A673 (cell line): ENCODE measurements around the gene MCM3AP. TPM values are rescaled to one million over a fixed set of nuclear protein-coding genes. Genes with fewer than 3 reads are reported as not detected.

ENCODE experiments used
- Bru-seq: library from RNA; stranded (reverse); fragments of 400-500 nt; gene quantifications from one replicate; lab custom pipeline; 2021; lab: Mats Ljungman, UMichigan
- BruChase-seq, 2 experiments: library from RNA; stranded (reverse); fragments of 400-500 nt; gene quantifications; one replicate each; lab custom pipeline; 2021; lab: Mats Ljungman, UMichigan
- BruUV-seq: library from RNA; stranded (reverse); fragments of 400-500 nt; replicated peaks from 2 replicates; lab custom pipeline; 2021; lab: Mats Ljungman, UMichigan
- CTCF ChIA-PET: fragments of 300-600 bp; sonication (Branson Sonifier 250); formaldehyde crosslinking; loops from one replicate; lab custom pipeline; 2022; ENCODE audit warnings: antibody characterized with exemption; lab: Charles Lee
- POLR2A ChIA-PET: fragments of 300-600 bp; sonication (Branson Sonifier 250); formaldehyde crosslinking; loops from one replicate; lab custom pipeline; 2022; ENCODE audit warnings: antibody characterized with exemption; ENCODE audit not compliant: low non-redundant PET; lab: Charles Lee
- DNase-seq: peaks from one replicate; pipeline ENCODE4 v3.0.0-alpha.2; 2015; ENCODE audit warnings: low spot score
- H3K27ac ChIP-seq: fragments of 200-600 bp; sonication (generic); 2 replicates; pipeline ENCODE4 v1.5.1; 2016; ENCODE audit warnings: mixed run types, low read depth, mild to moderate bottlenecking, mixed read lengths, antibody characterized with exemption, low read length; ENCODE audit not compliant: poor library complexity, severe bottlenecking
- H3K27me3 ChIP-seq: fragments of 200-600 bp; sonication (generic); replicated peaks from 2 replicates; pipeline ENCODE4 v1.6.1; 2017; ENCODE audit warnings: mixed run types, low read depth, mild to moderate bottlenecking, mixed read lengths, antibody characterized with exemption, low read length; ENCODE audit not compliant: insufficient read depth, poor library complexity
- H3K36me3 ChIP-seq: fragments of 200-600 bp; sonication (generic); 2 replicates; pipeline ENCODE4 v1.6.1; 2016; ENCODE audit warnings: mixed run types, mild to moderate bottlenecking, mixed read lengths, antibody characterized with exemption, low read length; ENCODE audit not compliant: insufficient read depth, poor library complexity, severe bottlenecking
- H3K4me1 ChIP-seq: fragments of 200-600 bp; sonication (generic); 2 replicates; pipeline ENCODE4 v1.6.1; 2017; ENCODE audit warnings: mixed run types, mild to moderate bottlenecking, mixed read lengths, antibody characterized with exemption, low read length; ENCODE audit not compliant: insufficient read depth, poor library complexity, severe bottlenecking
- H3K4me3 ChIP-seq: fragments of 200-600 bp; sonication (generic); 2 replicates; pipeline ENCODE4 v1.5.1; 2016; ENCODE audit warnings: low read depth, mixed run types, mild to moderate bottlenecking, mixed read lengths, low read length; ENCODE audit not compliant: poor library complexity, severe bottlenecking
- H3K9me3 ChIP-seq: fragments of 200-600 bp; sonication (generic); 2 replicates; pipeline ENCODE4 v1.6.1; 2016; ENCODE audit warnings: mixed run types, low read depth, mild to moderate bottlenecking, mixed read lengths, antibody characterized with exemption, low read length; ENCODE audit not compliant: poor library complexity, severe bottlenecking
- CTCF ChIP-seq: fragments of 300-800, 200-600 bp; sonication (generic); conservative IDR thresholded peaks from 2 replicates; pipeline ENCODE4 v1.5.1; 2017; ENCODE audit warnings: low read depth, mild to moderate bottlenecking, antibody characterized with exemption, low read length, moderate library complexity, mixed read lengths
- EZH2 ChIP-seq: fragments of 200-600 bp; sonication (generic); IDR thresholded peaks from 2 replicates; pipeline ENCODE4 v1.6.1; 2017; ENCODE audit warnings: borderline replicate concordance, low read depth, mild to moderate bottlenecking, mixed read lengths, antibody characterized with exemption, low read length; ENCODE audit not compliant: poor library complexity, severe bottlenecking
- intact Hi-C: fragments of 100-400 bp; cut with micrococcal nuclease; formaldehyde crosslinking; loops from one replicate; pipeline ENCODE4 v1.10.0; 2022; ENCODE audit not compliant: unreplicated experiment
- long read RNA-seq: library from polyadenylated mRNA; stranded (forward); transcript quantifications from one replicate; pipeline ENCODE4 v2.0.0, GENCODE V29; 2022
- total RNA-seq: library from RNA; stranded (reverse); gene quantifications from 2 replicates; pipeline ENCODE4 v1.2.3, GENCODE V29; 2021

The MCM3AP gene
- total RNA-seq: 121 and 125 TPM in 2 replicates
- percentile 76 among the genes with signal in this experiment for Bru-seq, nascent RNA
- percentile 86 among the genes with signal in this experiment for BruChase-seq, experiment 1, labeled RNA remaining after a 2-hour chase
- BruChase-seq, experiment 2, labeled RNA remaining after a 6-hour chase: percentile 92 among the genes with signal in this experiment
- long read RNA-seq, full-length matches to known transcripts: 5 of 115 reads
- long read RNA-seq, partial matches to known transcripts: 77 of 115 reads
- long read RNA-seq, other reads (novel, unspliced or antisense): 33 of 115 reads

- CTCF ChIA-PET: interaction anchor here (0.9 kb wide), 1 partner anchor 25 kb away, joined by 5 read pairs; no protein-coding TSS in a partner anchor
- Histone ChIP-seq H3K36me3 (peaks cover 31% of the 10 kb centered on the region), H3K9me3 (no peaks in the 10 kb centered on the region)
Measured at GRCh38 chr21:46285206-46285661, at the start of gene MCM3AP. MCM3AP (minus strand) TSS chr21:46285611; CDS start chr21:46285286, 325 bp downstream.

GRCh38 chr21:46334351-46335140 lies 49.1 kb upstream of the MCM3AP start:
- H3K4me3 ChIP-seq: no peak overlapping the region
- TF ChIP-seq CTCF (no peak), EZH2 (no peak)
- BruUV-seq: no TSS peak
- no peaks in the 10 kb centered on the region for H3K9me3 ChIP-seq
- H3K36me3 ChIP-seq: peaks cover 48% of the 10 kb centered on the region
- no peak for DNase-seq
- no peaks in the 10 kb centered on the region for H3K4me1 ChIP-seq
- ChIA-PET POLR2A (interaction anchor here (0.9 kb wide), 1 partner anchor 156 kb away, joined by 4 read pairs; no protein-coding TSS in a partner anchor), CTCF (no interaction called here)
- no peaks in the 10 kb centered on the region for H3K27me3 ChIP-seq
- no peak overlapping the region for H3K27ac ChIP-seq
- intact Hi-C loops: no loop called here

More at GRCh38 chr21:46285206-46285661, at the start of gene MCM3AP:
- H3K27me3 ChIP-seq: no peaks in the 10 kb centered on the region
- H3K27ac ChIP-seq: peak within 1 kb of the TSS; percentile 97
- TF ChIP-seq CTCF (no peak), EZH2 (no peak)
- DNase-seq: no peak
- peaks cover 41% of the 10 kb centered on the region for H3K4me1 ChIP-seq
- TSS peak; percentile 63 for BruUV-seq
- intact Hi-C loops: no loop called here
- POLR2A ChIA-PET: no interaction called here
- H3K4me3 ChIP-seq: peak within 1 kb of the TSS; percentile 97

GRCh38 chr21:46329796-46330195 lies 44.4 kb upstream of the MCM3AP start:
- TF ChIP-seq CTCF: no peak
- no peak for TF ChIP-seq EZH2
- CTCF ChIA-PET: no interaction called here
- H3K27ac ChIP-seq: no peak overlapping the region
- no TSS peak for BruUV-seq
- H3K4me3 ChIP-seq: no peak overlapping the region
- no peaks in the 10 kb centered on the region for H3K9me3 ChIP-seq
- POLR2A ChIA-PET: no interaction called here
- peaks cover 10% of the 10 kb centered on the region for H3K4me1 ChIP-seq
- H3K27me3 ChIP-seq: no peaks in the 10 kb centered on the region
- DNase-seq: no peak
- H3K36me3 ChIP-seq: peaks cover 34% of the 10 kb centered on the region
- intact Hi-C loops: no loop called here
